BLaER1 (cell line): Measurements from ENCODE around the gene MSH3.
"Not testable (repeated sequence)": the region's sequence is repeated elsewhere in the genome, so short reads cannot be mapped to it uniquely, and the experiment has no call there.

Experiments used
- H3K27ac ChIP-seq: shearing (Covaris generic); formaldehyde crosslinking; 2 replicates; pipeline ENCODE4 v1.8.1; 2022
- H3K27me3 ChIP-seq: shearing (Covaris generic); formaldehyde crosslinking; 2 replicates; pipeline ENCODE4 v1.8.1; 2022
- H3K36me3 ChIP-seq: shearing (Covaris generic); formaldehyde crosslinking; 2 replicates; pipeline ENCODE4 v1.8.1; 2022
- H3K4me1 ChIP-seq: shearing (Covaris generic); formaldehyde crosslinking; 2 replicates; pipeline ENCODE4 v1.8.1; 2022
- H3K4me2 ChIP-seq: shearing (Covaris generic); formaldehyde crosslinking; 2 replicates; pipeline ENCODE4 v1.8.1; 2022
- H3K4me3 ChIP-seq: shearing (Covaris generic); formaldehyde crosslinking; 2 replicates; pipeline ENCODE4 v1.8.1; 2022
- H3K9ac ChIP-seq: shearing (Covaris generic); formaldehyde crosslinking; 2 replicates; pipeline ENCODE4 v1.8.1; 2022
- H3K9me3 ChIP-seq: shearing (Covaris generic); formaldehyde crosslinking; 2 replicates; pipeline ENCODE4 v1.8.1; 2022
- H4K20me1 ChIP-seq: shearing (Covaris generic); formaldehyde crosslinking; 2 replicates; pipeline ENCODE4 v1.8.1; 2022
- Cebpa-rat ChIP-seq: shearing (Covaris generic); IDR thresholded peaks from 2 replicates; pipeline ENCODE4 v1.8.1; 2022

MSH3 gene

DNA sequence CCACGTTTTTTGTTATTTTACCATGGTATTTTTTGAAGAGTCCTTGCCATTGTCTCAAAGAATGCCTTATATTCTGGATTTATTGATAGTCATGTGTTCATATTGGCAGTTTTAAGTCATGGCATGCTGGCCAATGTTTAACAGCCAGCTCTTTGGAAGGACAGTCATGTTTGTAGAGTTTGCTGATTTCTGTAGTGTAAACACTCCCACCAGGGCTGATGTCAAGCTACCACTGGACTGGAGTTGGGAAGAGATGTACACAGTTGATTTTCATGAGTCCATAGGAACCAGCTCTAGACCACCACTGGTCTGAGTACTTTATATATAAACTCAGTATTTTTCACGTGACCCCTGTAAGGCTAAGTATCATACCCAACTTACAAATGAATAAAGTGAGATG, 125.6 kb downstream of the MSH3 start:
- no peak overlapping the region for H3K27ac ChIP-seq
- H3K36me3 ChIP-seq = peaks cover 34% of the 10 kb centered on the region
- H3K9ac ChIP-seq = no peak overlapping the region
- no peak overlapping the region for H3K4me3 ChIP-seq
- no peaks in the 10 kb centered on the region for H4K20me1 ChIP-seq
- H3K4me2 ChIP-seq = no peak overlapping the region
- no peaks in the 10 kb centered on the region for H3K9me3 ChIP-seq
- no peak for TF ChIP-seq Cebpa-rat
- no peaks in the 10 kb centered on the region for H3K4me1 ChIP-seq
- H3K27me3 ChIP-seq = no peaks in the 10 kb centered on the region

DNA sequence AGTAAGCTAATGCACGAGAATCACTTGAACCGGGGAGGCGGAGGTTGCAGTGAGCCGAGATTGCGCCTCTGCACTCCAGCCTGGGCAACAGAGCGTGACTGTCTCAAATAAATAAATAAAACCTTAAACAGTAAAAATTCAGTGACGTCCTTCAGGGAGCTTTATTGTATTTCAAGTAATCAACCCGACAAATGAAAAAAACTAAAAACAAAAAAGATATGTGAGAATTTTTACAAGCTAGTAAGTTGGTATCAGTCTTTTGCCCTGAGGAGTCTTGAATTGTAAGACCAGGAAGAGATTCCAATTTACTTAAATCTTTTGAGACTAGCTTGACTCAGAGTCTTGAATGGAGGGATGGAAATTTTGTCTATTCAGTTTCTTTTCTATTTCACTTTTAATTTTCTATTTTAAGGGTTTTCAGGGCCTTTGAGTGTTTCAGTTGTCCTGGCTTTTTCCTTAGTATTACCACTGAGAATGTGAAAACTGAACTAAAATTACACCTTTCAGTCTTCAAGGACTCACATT, 126.4 kb downstream of the MSH3 start:
- Histone ChIP-seq H3K9ac (no peak overlapping the region), H3K27me3 (no peaks in the 10 kb centered on the region), H3K36me3 (peaks cover 34% of the 10 kb centered on the region), H3K27ac (no peak overlapping the region), H3K4me2 (no peak overlapping the region), H4K20me1 (no peaks in the 10 kb centered on the region), H3K4me3 (no peak overlapping the region), H3K4me1 (no peaks in the 10 kb centered on the region), H3K9me3 (no peaks in the 10 kb centered on the region)
- TF ChIP-seq Cebpa-rat = no peak

DNA sequence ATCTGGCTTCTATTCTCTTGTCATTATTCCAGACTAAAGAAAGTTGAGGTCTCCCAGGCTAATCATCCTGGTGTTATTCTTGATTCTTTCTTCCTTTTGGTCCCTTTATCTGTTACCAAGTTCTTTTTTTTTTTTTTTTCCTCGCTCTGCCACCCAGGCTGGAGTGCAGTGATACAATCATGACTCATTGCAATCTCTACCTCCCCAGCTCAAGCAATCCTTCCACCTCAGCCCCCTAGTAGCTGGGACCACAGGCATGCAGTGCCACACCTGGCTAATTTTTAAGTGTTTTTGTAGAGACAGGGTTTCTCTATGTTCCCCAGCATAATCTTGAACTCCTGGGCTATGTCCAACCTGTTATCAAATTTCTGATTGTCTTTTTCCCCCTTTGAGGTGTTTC, 126.9 kb downstream of the MSH3 start:
- Histone ChIP-seq H3K27me3 (no peaks in the 10 kb centered on the region), H3K4me1 (no peaks in the 10 kb centered on the region), H3K27ac (no peak overlapping the region), H3K4me3 (no peak overlapping the region), H3K4me2 (no peak overlapping the region), H4K20me1 (no peaks in the 10 kb centered on the region), H3K9ac (no peak overlapping the region), H3K9me3 (no peaks in the 10 kb centered on the region), H3K36me3 (peaks cover 34% of the 10 kb centered on the region)
- no peak for TF ChIP-seq Cebpa-rat

DNA sequence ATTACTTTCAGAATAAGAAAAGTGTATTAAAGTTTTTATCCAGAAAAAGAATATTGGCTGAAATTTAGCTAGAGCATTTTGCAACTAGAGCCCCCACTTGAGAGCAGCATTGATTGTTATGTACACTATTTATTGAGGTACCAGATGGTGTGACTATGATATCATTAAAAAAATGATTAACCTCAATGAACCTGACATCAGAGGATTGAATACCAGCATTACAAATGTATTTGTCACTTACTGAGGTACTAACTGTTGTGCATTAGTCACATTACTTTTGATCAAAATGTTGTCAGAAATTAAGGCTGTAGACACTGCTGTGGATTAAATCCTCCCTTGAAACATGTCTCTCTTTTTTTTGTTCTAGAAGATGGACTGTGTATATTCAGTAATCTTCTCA, 128.2 kb downstream of the MSH3 start:
- H3K4me2 ChIP-seq = no peak overlapping the region
- H3K27ac ChIP-seq = no peak overlapping the region
- no peak overlapping the region for H3K9ac ChIP-seq
- H4K20me1 ChIP-seq = no peaks in the 10 kb centered on the region
- H3K4me3 ChIP-seq = no peak overlapping the region
- H3K36me3 ChIP-seq = peaks cover 34% of the 10 kb centered on the region
- H3K9me3 ChIP-seq = no peaks in the 10 kb centered on the region
- TF ChIP-seq Cebpa-rat = no peak
- H3K27me3 ChIP-seq = no peaks in the 10 kb centered on the region
- no peaks in the 10 kb centered on the region for H3K4me1 ChIP-seq

DNA sequence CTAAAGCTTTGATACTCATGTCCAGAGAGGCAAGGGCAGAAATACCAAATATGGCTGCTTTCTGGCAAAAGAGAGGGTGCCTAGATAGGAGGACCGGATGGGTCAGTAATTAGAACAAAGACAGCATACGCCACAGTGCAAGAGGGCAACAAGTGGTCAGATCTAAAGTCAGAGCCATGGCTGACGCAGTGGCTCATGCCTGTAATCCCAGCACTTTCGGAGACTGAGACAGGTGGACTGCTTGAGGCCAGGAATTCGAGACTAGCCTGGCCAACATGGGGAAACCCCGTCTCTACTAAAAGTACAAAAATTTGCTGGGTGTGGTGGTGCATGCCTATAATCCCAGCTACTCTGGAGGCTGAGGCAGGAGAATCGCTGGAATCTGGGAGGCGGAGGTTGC, 129.3 kb downstream of the MSH3 start:
- H4K20me1 ChIP-seq, H3K9ac ChIP-seq, H3K4me2 ChIP-seq, H3K27ac ChIP-seq, H3K4me3 ChIP-seq, H3K9me3 ChIP-seq, H3K4me1 ChIP-seq, H3K27me3 ChIP-seq: not testable (repeated sequence)
- H3K36me3 ChIP-seq = peaks cover 42% of the 10 kb centered on the region

DNA sequence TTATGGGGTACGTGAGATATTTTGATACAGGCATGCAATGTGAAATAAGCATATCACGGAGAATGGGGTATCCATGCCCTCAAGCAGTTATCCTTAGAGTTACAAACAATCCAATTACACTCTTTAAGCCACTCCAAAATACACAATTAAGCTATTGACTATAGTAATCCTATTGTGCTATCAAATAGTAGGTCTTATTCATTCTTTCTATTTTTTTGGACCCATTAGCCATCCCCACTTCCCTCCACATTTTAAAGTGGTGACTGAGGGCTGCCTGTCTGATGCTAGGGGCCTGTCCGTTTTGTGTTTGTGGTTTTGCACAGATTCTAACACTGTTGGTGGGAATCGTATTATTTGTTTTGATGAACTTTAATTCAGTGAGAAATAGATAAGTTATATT, 130.0 kb downstream of the MSH3 start:
- H3K27ac ChIP-seq = no peak overlapping the region
- H3K9me3 ChIP-seq = no peaks in the 10 kb centered on the region
- H3K27me3 ChIP-seq = no peaks in the 10 kb centered on the region
- H4K20me1 ChIP-seq = no peaks in the 10 kb centered on the region
- H3K4me2 ChIP-seq = no peak overlapping the region
- no peak overlapping the region for H3K9ac ChIP-seq
- no peaks in the 10 kb centered on the region for H3K4me1 ChIP-seq
- H3K36me3 ChIP-seq = peaks cover 41% of the 10 kb centered on the region
- TF ChIP-seq Cebpa-rat = no peak
- no peak overlapping the region for H3K4me3 ChIP-seq

DNA sequence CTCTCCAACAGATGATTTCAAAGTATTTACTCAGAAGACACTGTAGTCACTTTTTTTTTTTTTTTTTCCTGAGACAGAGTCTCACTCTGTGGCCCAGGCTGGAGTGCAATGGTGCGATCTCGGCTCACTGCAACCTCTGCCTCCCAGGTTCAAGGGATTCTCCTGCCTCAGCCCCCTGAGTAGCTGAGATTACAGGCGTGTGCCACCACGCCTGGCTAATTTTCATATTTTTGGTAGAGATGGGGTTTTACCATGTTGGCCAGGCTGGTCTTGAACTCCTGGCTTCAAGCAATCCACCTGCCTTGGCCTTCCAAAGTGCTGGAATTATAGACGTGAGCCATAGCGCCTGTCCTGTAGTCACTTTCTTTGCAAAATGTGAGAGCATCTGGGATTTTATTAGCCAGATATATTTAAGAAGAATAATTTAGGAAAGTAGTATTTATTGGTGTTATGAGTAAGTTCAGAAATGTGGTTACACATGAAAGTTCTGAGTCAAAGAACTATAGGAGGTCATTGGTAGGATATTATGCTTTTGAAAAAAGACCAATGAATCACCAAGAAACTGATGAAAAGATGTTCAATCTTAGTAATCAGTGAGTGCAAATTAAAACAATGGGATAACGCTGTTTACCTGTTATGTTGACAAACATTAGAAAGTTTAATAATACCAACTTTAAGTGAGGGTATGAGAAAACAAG, 135.0 kb downstream of the MSH3 start:
- H3K36me3 ChIP-seq = peaks cover 32% of the 10 kb centered on the region
- not testable (repeated sequence) for H4K20me1 ChIP-seq, H3K4me3 ChIP-seq, H3K4me1 ChIP-seq, H3K4me2 ChIP-seq, H3K27ac ChIP-seq, H3K9ac ChIP-seq, H3K9me3 ChIP-seq, H3K27me3 ChIP-seq

DNA sequence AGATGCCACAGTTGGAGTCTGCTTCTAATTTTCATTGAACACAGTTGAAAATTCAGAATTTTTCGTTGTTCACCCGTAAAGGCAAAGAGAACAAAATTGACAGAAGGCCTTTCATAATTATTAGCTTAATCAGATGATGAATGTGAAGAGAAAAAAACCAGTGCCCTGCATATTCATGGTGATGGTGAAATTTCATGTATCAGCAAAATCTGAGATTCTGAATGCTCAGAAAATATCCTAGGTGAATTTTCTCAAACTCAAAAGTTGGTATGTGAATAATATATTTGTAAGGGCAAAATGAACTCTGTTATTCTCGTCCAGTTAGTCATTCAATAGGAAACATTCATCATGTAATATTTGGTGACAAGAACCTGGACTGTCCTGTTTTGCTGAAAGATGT, 136.2 kb downstream of the MSH3 start:
- H3K4me1 ChIP-seq = no peaks in the 10 kb centered on the region
- H3K9ac ChIP-seq = no peak overlapping the region
- no peak overlapping the region for H3K4me3 ChIP-seq
- H3K4me2 ChIP-seq = no peak overlapping the region
- TF ChIP-seq Cebpa-rat = no peak
- H4K20me1 ChIP-seq = no peaks in the 10 kb centered on the region
- H3K36me3 ChIP-seq = peaks cover 44% of the 10 kb centered on the region
- H3K9me3 ChIP-seq = no peaks in the 10 kb centered on the region
- no peak overlapping the region for H3K27ac ChIP-seq
- H3K27me3 ChIP-seq = no peaks in the 10 kb centered on the region

DNA sequence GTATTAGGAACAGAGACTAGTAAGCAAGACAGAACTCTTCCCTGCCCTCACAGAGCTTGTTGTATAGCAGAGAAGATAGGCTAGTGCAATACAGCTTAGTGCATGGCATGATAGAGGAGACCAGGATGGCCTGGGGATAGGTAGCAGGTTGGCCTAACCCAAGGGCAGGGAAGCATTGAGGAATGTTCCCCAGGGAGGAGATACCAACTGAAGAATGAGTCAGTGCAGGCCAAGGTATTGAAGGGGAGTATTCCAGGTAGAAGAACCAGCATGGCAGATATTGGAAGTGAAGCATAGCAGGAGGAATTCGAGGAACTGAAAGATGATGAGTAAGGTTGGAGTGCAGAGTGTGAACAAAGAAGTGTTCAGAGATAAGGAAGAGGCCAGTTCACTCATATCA, 138.9 kb downstream of the MSH3 start:
- Histone ChIP-seq H3K4me2 (no peak overlapping the region), H3K4me1 (no peaks in the 10 kb centered on the region), H4K20me1 (no peaks in the 10 kb centered on the region), H3K36me3 (peaks cover 47% of the 10 kb centered on the region), H3K27me3 (no peaks in the 10 kb centered on the region), H3K9me3 (no peaks in the 10 kb centered on the region), H3K4me3 (no peak overlapping the region), H3K9ac (no peak overlapping the region), H3K27ac (no peak overlapping the region)
- TF ChIP-seq Cebpa-rat = no peak

DNA sequence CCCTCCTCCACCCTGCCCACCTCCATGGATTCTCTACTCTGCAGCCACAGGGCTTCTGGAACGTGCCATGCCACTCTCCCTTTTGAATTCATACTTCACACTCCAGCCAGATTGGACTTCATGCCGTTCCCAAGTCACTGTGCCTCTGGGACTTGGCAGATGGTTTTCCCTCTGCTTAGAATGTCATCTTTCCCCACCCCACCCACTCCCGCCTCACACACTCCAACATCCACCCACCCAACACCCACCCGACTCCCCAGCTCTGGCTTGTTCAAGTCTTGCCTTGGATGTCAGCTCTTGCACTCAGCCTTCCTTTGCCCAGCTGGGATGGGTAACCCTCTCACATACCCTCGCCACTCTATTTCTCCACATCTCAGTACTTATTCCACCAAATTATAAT, 142.4 kb downstream of the MSH3 start:
- H3K4me2 ChIP-seq = no peak overlapping the region
- H3K27ac ChIP-seq = no peak overlapping the region
- H3K4me1 ChIP-seq = no peaks in the 10 kb centered on the region
- peaks cover 60% of the 10 kb centered on the region for H3K36me3 ChIP-seq
- no peak overlapping the region for H3K9ac ChIP-seq
- no peaks in the 10 kb centered on the region for H4K20me1 ChIP-seq
- H3K9me3 ChIP-seq = no peaks in the 10 kb centered on the region
- H3K4me3 ChIP-seq = no peak overlapping the region
- no peaks in the 10 kb centered on the region for H3K27me3 ChIP-seq
- TF ChIP-seq Cebpa-rat = no peak

DNA sequence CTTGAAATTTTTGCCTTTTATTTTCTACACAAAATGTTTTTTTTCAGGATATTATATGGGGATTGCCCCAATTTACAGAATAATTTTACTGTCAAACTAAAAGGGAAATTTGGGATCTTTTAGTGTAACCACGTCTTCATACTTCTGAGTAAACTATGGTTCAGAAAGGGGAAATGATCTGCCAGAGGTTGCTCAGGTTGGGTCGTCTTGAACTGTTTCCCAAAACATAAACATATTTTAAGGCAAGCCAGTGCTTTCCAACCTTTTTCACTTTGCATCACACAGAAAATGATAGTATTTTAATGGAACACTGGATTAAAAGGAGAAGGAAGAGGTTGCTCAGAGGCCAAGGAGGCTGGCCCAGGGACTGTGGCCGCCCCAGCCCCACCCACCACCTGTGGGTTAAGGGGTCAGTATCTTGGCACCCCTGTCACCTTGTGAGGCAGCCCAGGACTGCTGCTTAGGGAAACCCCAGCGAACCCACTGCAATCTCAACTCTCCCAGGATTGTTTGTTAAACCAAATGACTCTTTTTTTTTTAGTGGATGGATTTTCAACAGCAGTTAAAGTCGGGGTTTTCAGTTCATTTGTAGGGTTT, 143.1 kb downstream of the MSH3 start:
- H3K36me3 ChIP-seq = peaks cover 61% of the 10 kb centered on the region
- TF ChIP-seq Cebpa-rat = no peak
- no peak overlapping the region for H3K27ac ChIP-seq

More for the DNA sequence above, 143.1 kb downstream of the MSH3 start:
- Histone ChIP-seq H3K9me3 (no peaks in the 10 kb centered on the region; the same call in 1 of the 2 replicates), H4K20me1 (no peaks in the 10 kb centered on the region), H3K4me2 (no peak overlapping the region), H3K27me3 (no peaks in the 10 kb centered on the region), H3K9ac (no peak overlapping the region), H3K4me3 (no peak overlapping the region), H3K4me1 (no peaks in the 10 kb centered on the region)
